GM21576 (cell line): Measurements from ENCODE around the gene LCN12.
A peak's percentile ranks its signal among the peaks of the same experiment; 100 is the strongest.

Experiments
- ATAC-seq: cut with Tn5 transposase; IDR thresholded peaks from one replicate; pipeline ENCODE4 v1.9.1; 2021; ENCODE audit warnings: mild to moderate bottlenecking, moderate library complexity; ENCODE audit not compliant: unreplicated experiment

The LCN12 gene

GRCh38 chr9:136926154-136926704 is 25.8 kb upstream of the LCN12 start:
- ATAC-seq = no peak

DNA sequence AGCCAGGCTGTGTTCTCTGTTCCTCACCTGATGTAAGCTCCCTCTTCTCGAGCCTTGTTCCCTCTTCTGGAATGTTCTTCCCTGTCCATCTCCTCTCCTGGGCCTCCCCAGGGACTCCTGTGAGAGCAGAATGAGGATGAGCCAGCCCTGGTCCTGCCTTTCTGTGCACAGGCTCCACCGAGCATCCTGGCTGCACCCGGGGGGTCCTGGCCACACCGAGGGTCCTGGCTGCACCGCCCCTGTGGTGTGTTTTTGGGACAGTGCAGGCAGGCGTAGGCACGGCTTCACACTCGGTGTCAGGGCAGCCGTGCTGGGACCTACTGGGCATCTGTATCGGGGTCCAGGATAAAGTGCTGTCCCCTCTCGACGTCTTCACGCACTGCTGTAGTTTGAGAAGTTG is 25.3 kb upstream of the LCN12 start:
- ATAC-seq = no peak

DNA sequence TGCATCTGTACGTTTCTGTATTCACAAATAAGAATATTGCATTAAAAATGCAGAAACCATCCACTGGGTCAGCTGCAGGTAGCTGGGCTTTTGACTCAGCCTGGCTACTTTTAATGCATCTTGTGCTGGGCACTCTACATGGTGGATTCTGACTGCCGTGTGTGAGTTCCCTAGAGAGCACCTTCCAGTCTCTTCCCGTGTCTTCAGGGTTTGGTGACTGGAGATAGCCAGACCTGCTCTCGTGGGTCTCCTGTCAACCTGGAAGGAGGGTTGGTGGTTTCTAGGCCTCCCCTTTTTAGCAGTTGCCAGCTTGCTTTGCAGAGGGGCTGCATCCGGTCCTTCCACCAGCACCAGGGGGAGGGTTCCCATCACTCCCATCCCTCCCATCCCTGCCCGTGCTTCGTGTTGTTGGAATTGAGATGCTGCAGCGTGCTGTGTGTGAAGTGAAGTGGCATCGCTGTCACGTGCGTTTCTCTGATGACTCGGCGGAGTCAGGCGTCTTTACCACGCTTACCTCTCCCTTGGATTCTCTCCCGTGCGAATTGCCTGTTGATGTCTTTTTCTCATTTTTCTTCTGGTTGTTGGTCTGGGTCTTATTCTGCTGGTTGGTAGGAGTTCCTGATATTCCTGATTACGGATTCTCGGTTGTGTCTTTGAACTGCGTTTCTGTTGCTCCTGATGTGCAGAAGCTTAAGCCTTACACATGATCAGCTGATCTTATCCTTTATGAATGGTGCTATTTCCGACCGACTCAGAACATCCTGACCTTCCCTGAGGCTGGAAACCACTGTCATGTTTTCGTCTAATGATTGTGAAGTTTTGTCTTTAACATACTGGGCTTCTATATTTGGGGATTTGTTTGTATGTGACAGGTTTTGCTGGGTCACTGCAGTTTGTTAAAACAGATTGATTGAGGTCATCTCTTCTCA is 24.5 kb upstream of the LCN12 start:
- ATAC-seq = no peak

DNA sequence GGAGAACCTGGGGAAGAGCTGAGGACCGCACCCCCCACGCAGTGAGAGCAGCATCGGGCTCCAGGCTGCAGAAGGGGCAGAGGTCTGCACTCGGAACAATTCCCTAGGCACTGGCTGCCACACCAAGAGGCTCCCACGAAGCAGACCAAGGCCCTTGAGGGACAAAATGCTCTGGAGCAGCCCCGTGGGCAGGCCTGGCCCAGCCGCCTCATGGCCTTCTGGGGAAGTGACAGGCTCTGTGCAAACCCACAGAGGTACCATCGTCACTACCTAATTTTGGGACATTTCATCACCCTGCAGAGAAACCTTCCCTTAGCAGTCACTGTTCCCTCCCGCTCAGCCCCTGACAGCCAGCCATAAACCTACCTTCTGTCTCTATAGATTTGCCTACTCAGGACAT is 23.5 kb upstream of the LCN12 start:
- no peak for ATAC-seq

DNA sequence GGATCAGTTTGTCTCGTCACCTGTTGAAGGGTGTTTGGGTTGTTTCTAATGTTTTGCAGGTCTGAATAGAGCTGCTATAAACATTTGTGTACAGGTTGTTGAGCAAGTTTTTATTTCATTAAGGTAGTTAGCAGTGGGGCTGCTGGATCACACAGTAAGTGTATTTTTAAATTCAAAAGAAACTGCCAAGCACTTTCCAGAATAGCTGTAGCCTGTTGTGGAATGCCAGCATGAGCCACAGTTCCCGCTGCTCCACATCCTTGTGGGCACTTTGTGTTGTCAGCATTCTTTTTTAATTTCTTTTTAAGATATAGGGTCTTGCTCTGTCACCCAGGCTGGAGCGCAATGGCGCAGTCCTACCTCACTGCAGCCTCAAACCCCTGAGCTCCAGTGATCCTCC is 22.1 kb upstream of the LCN12 start:
- ATAC-seq = no peak

DNA sequence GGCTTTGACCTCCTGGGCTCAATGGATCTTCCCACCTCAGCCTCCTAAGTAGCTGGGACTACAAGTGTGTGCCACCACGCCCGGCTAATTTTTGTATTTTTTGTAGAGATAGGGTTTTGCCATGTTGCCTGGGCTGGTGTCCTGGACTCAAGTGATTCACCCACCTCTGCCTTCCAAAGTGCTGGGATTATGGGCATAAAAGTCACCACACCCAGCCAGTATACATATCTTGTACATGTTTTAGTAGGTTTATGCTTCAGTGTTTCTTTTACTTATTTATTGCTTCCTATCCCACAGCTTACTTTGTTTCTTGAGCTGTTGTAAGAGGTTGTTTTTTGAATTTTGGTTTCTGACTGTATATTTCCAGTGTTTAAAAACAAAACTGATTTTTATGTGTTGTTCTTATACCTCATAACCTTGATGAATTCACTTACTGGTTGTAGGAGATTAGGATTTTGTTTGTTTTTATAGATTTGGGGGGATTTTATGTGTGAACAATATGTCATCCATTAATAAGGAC is 20.4 kb upstream of the LCN12 start:
- ATAC-seq = no peak

DNA sequence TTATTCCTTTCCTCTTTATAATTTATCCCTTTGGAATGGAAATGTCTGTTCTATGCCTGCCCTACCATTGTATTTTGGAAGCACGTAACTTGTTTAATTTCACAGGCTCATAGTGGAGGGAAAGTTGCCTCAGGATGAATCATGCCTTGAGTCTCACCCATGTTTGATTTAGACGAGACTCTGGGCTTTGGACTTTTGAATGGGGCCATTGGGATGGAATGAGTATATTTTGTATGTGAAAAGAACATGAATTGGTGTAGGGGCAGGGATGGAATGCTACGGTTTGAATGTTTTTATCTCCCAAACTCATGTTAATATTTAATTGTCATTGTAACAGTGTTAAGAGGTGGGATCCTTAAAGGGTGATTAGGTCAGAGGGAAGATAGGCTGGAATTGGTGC is 17.8 kb upstream of the LCN12 start:
- no peak for ATAC-seq

DNA sequence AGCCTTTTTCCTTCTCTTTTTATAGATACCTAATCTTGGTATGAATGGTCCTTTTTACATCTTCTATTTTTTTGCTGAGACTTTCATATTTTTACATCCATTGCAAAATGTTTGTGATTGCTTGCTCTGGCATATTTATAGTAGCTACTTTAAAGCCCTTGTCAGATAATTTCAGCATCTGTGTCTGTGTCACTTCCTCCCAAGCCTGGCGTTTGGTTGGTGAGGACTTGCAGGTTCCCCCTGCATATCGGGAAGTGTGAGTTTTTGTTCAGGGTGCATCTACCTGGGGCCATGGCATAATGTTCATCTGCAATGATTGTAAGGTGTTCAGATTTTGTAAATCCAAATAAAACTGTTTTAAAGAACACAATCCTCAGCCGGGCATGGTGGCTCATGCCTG is 16.4 kb upstream of the LCN12 start:
- ATAC-seq = no peak

GRCh38 chr9:136936645-136937170 is 15.4 kb upstream of the LCN12 start:
- ATAC-seq = no peak

- no peak for ATAC-seq
Observed at GRCh38 chr9:136937186-136938001, 14.7 kb upstream of the LCN12 start.

DNA sequence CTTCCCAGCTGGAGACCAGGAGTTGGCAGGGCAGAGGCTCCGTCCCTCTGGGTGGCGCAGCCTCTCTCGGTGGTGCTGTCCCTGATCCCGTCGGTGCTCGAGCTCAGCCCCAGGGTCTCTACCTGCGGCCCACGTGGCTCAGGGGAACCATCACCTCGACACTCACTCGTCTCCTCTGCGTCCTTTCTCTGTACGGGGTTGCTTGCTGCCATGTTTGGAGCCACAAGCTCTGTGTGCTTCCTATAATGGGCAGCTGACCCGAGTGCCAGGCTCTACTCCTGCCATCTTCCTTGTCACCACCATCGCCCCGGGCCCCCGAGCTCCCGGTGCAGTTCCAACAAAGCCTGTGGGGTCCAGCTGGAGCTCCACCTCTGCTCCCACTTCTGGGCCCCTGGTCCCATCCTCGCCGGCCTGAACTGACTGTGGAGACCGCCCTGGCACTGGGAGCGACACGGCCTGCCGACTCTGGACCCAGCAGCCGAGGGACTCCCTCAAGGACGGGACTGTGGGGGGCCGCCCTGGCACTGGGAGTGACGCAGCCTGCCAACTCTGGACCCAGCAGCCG is 12.6 kb upstream of the LCN12 start:
- ATAC-seq = no peak

DNA sequence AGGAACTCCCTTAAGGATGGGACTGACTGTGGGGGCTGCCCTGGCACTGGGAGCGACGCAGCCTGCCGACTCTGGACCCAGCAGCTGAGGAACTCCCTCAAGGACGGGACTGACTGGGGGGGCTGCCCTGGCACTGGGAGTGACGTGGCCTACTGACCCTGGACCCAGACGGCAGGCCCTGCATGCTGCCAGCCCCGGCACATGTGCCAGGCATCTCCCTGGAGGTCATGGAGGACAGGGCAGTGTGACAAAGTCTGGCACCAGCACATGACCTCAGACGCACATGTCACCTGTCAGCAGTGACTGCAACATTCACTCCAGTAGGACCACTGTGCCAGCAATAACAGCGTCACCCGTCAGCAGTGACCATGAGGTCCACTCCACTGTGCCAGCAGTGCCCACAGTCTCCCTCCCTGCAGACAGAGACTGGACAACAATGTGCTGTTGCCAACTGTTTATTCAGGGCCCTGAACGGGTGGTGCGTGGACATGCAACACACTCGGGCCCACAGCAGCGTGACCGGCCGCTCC is 12.0 kb upstream of the LCN12 start:
- no peak for ATAC-seq

- no peak for ATAC-seq
Observed at GRCh38 chr9:136940526-136941230, 11.4 kb upstream of the LCN12 start.

DNA sequence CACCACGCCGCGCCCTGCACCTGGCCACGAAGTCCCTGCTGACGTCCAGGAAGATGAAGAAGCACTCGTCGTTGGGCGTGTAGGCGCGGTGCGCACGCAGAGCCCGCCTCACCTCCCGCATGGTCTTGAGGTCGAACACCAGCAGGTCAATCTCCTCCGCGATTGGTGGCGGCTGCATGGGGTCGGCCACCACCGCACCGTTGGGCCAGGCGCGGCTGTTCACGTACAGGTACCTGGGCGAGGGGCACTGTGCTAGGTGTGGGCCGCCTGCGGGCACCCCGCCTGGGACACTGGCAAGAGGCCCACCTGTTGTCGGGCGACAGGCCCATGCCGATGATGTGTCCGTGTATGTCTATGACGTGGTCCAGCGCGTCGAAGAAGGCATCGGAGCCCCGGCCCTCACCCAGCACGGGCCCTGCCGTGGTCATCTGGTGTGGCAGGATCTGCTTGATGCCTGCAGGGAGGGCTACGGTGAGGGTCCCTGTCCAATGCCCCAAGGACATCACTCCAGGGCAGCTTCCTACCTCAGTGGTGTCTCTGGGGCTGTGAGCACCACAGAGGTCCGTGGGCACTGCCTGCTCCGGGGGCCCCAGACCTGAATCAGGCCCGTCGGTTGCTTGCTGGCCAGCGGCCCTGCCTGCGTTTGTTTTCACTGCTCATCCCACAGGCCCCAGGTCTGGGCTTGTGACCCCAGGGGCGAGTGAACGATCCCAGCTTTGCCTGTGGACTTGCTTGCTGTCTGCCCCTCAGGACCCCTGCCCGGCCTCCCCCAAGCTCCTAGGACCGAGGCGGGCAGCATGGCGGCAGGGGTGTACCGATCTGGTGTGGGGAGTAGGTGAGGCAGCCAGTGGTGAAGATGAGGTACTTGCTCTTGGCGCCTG is 10.6 kb upstream of the LCN12 start:
- no peak for ATAC-seq

DNA sequence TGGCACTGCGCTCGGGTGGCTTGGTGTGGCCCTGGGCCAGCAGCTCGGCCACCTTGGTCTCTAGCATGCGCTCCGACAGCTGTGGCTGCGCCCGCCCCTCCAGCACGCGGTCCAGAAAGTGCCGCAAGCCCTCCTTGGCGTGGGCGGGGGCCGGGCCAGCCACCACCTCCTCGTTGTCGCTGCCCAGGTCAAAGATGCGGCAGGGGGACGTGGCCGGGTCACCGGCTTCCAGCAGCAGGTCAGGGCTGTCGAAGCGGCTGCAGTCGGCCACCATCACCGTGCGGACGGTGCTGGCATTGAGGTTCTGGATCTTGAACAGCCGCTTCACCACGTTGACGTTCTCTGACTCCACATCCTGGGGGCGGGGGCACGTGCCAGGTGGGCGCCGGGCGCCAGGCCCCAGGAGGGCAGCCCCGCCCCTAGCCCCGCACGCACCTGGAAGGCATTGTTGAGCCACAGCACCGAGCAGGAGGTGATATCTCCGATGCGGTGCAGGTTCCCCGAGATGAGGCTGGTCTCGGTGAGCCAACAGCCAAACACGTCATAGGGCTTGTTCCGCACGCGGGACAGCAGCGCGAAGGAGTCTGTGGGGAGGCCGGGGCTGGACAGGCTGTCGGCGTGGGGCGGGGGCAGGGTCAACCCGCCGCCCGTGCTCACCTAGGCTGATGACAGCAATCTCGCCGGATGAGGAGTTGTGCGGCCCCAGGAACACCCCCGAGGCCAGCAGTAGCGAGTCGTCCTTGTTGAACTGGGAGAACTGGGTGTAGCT is 9.8 kb upstream of the LCN12 start:
- no peak for ATAC-seq

DNA sequence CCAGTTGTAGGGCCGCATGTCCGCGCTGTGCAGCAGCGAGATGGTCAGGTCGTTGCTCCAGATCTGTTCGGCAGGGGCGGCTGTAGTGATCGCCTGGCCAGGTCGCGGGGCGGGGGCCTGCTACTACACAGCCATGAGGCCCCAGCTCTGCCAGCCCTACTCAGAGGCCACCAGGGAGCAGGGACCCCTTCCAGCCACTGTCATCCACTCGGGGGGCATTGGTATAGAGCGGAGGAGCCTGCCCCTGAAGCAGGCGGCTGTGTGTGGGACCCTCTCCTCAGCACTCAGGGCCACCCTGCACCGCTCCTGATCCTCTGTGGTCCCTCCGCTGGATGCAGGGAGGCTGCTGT is 9.2 kb upstream of the LCN12 start:
- ATAC-seq = no peak

GRCh38 chr9:136943291-136944211 is 8.5 kb upstream of the LCN12 start:
- ATAC-seq = peak; percentile 13

GRCh38 chr9:136944212-136944518 is 7.9 kb upstream of the LCN12 start:
- peak; percentile 18 for ATAC-seq
